Gastrocnemius medialis (tissue), 4 donors: ENCODE results near the gene SOCS7. TPM values are rescaled to one million over a fixed set of nuclear protein-coding genes. Genes with fewer than 3 reads are reported as not detected.

ENCODE experiments used
- ATAC-seq, 2 donors: fragments of 150-250 bp; one replicate each; pipeline ENCODE4 v1.9.1; 2016
- DNase-seq, 2 donors: peaks; one replicate each; pipeline ENCODE4 v3.0.0-alpha.2; 2019
- H3K27ac ChIP-seq, 4 donors: fragments of 200-600 bp; sonication (generic); 1 replicate in 1 of 4; 2 replicates in 3 of 4; pipeline ENCODE4 v1.5.1; 2016 to 2018; ENCODE audit warnings: mild to moderate bottlenecking in 2 of 4, moderate library complexity in 1 of 4
- H3K27me3 ChIP-seq, 3 donors: fragments of 200-600 bp; sonication (generic) in 2 of 3; 1 replicate in 1 of 3; 2 replicates in 2 of 3; pipeline versions ENCODE4 v1.5.1 to v1.6.0; 2016 to 2019; ENCODE audit warnings: mild to moderate bottlenecking in 1 of 3, moderate library complexity in 1 of 3
- H3K36me3 ChIP-seq, 2 donors: fragments of 200-600 bp; sonication (generic) in 1 of 2; one replicate each; pipeline ENCODE4 v1.5.1; 2017 to 2018
- H3K4me1 ChIP-seq, 2 donors: fragments of 200-600 bp; sonication (generic) in 1 of 2; one replicate each; pipeline ENCODE4 v1.5.1; 2016 to 2017; ENCODE audit warnings: mild to moderate bottlenecking in 2 of 2
- H3K4me3 ChIP-seq, 4 donors: fragments of 200-600 bp; sonication (generic) in 3 of 4; 1 replicate in 1 of 4; 2 replicates in 3 of 4; pipeline ENCODE4 v1.5.1; 2016 to 2019; ENCODE audit warnings: mild to moderate bottlenecking in 2 of 4
- H3K9me3 ChIP-seq, 3 donors: fragments of 200-600 bp; sonication (generic) in 2 of 3; 1 replicate in 1 of 3; 2 replicates in 2 of 3; pipeline ENCODE4 v1.5.1; 2016 to 2019
- POLR2A ChIP-seq, 2 donors: fragments of 450-650 bp; IDR thresholded peaks; one replicate each; pipeline ENCODE4 v1.6.1; 2017; ENCODE audit warnings: antibody characterized with exemption in 2 of 2, mild to moderate bottlenecking in 2 of 2, moderate library complexity in 2 of 2
- in situ Hi-C, 4 donors: fragments of 200-750 bp; cut with MboI; loops; one replicate each; pipeline versions ENCODE4 v1.15.0 to v1.8.0; 2017; ENCODE audit warnings: low sequenced_read_pairs in 4 of 4
- intact Hi-C: fragments of 100-400 bp; cut with DNase I; formaldehyde crosslinking; loops from one replicate; pipeline ENCODE4 v1.15.1; 2023; ENCODE audit warnings: low total_unique reads
- total RNA-seq, 4 donors: library from RNA; depleted of rRNA; stranded (reverse); fragments of >200 nt; gene quantifications; one replicate each; pipeline versions ENCODE4 v1.1.0 to v1.2.3, GENCODE V29; 2016
- TF ChIP-seq, protein P1 (sequence below), 5 experiments: fragments of 450-650 bp in 3 of 5; fragments of 200-600 bp in 2 of 5; sonication (generic) in 2 of 5; IDR thresholded peaks in 4 of 5; conservative IDR thresholded peaks in 1 of 5; 1 replicate in 4 of 5; 2 replicates in 1 of 5; pipeline ENCODE4 v1.5.1; 2016 to 2019; ENCODE audit warnings: antibody characterized with exemption in 5 of 5, mild to moderate bottlenecking in 3 of 5, moderate library complexity in 3 of 5

The SOCS7 gene
- total RNA-seq, 4 donors from 2014 or later: 16.3 to 19.9 (median 19.5) TPM

GRCh38 chr17:38418062-38418692, 66.5 kb downstream of the SOCS7 start:
- H3K27me3 ChIP-seq: peaks cover 9 to 13% (median 10%) of the 10 kb centered on the region in 3 donors
- H3K4me1 ChIP-seq: peaks cover 18 to 30% of the 10 kb centered on the region in 2 donors
- no peak overlapping the region for H3K4me3 ChIP-seq
- H3K27ac ChIP-seq: no peak overlapping the region
- no peak for TF ChIP-seq POLR2A (IDR thresholded peaks at IDR 0.05)
- TF ChIP-seq, protein P1, sequence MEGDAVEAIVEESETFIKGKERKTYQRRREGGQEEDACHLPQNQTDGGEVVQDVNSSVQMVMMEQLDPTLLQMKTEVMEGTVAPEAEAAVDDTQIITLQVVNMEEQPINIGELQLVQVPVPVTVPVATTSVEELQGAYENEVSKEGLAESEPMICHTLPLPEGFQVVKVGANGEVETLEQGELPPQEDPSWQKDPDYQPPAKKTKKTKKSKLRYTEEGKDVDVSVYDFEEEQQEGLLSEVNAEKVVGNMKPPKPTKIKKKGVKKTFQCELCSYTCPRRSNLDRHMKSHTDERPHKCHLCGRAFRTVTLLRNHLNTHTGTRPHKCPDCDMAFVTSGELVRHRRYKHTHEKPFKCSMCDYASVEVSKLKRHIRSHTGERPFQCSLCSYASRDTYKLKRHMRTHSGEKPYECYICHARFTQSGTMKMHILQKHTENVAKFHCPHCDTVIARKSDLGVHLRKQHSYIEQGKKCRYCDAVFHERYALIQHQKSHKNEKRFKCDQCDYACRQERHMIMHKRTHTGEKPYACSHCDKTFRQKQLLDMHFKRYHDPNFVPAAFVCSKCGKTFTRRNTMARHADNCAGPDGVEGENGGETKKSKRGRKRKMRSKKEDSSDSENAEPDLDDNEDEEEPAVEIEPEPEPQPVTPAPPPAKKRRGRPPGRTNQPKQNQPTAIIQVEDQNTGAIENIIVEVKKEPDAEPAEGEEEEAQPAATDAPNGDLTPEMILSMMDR (IDR thresholded peaks at IDR 0.05 in 4 of 5, conservative IDR thresholded peaks at IDR 0.05 in 1 of 5): no peak
- H3K36me3 ChIP-seq: no peaks in the 10 kb centered on the region
- in situ Hi-C loops (loop anchor here in 2 of 4 donors (5.0 kb wide), 2 partner anchors 71 to 76 kb away; partner anchors contain the start of gene GPR179 (in 1 of the 2)), intact Hi-C loops (no loop called here)
- no peaks in the 10 kb centered on the region for H3K9me3 ChIP-seq
- DNase-seq: no peak
- no peak for ATAC-seq

- DNase-seq (no peak), ATAC-seq (no peak)
- TF ChIP-seq, protein P1 (IDR thresholded peaks at IDR 0.05 in 4 of 5, conservative IDR thresholded peaks at IDR 0.05 in 1 of 5): no peak
- no peak for TF ChIP-seq POLR2A (IDR thresholded peaks at IDR 0.05)
- in situ Hi-C loops (loop anchor here in 2 of 4 donors (5.0 kb wide), 2 partner anchors 72 to 77 kb away; partner anchors contain the start of gene GPR179 (in 1 of the 2)), intact Hi-C loops (no loop called here)
- no peak overlapping the region for H3K27ac ChIP-seq
- peaks cover 18 to 30% of the 10 kb centered on the region in 2 donors for H3K4me1 ChIP-seq
- H3K9me3 ChIP-seq: no peaks in the 10 kb centered on the region
- H3K4me3 ChIP-seq: peak overlapping the region; percentile 17 to 37 (median 34)
- peaks cover 9 to 13% (median 10%) of the 10 kb centered on the region in 3 donors for H3K27me3 ChIP-seq
- no peaks in the 10 kb centered on the region for H3K36me3 ChIP-seq
Observed at GRCh38 chr17:38418693-38419507, 67.3 kb downstream of the SOCS7 start.

DNA sequence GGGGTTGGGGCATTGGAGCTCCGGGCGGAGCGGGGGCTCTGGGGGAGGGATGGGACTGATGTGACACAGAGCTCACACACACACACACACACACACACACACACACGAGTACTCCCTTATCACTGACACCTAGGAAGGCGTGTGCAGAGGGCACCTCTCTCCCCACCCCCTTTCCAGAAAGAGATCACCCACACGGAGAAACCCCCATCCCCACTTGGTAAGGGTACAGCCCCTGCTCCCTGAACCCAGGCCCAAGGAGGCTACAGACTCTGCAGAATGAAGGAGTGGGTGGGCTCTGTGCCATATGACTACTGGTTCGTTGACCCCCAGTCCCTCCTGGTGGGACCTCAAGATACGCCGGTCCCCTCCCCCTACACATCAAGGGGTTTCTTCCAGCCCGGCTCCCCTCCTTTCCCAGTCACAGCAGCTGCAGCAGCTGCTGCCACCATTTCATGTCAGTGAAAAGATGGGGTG, 67.9 kb downstream of the SOCS7 start:
- H3K4me1 ChIP-seq: peaks cover 18 to 29% of the 10 kb centered on the region in 2 donors
- H3K36me3 ChIP-seq: no peaks in the 10 kb centered on the region
- TF ChIP-seq, protein P1 (IDR thresholded peaks at IDR 0.05 in 4 of 5, conservative IDR thresholded peaks at IDR 0.05 in 1 of 5): no peak
- TF ChIP-seq POLR2A (IDR thresholded peaks at IDR 0.05): no peak
- in situ Hi-C loops: loop anchor here in 2 of 4 donors (5.0 kb wide), 2 partner anchors 72 to 77 kb away; partner anchors contain the start of gene GPR179 (in 1 of the 2)
- intact Hi-C loops: no loop called here
- no peak for DNase-seq
- no peaks in the 10 kb centered on the region for H3K9me3 ChIP-seq
- no peak overlapping the region for H3K27ac ChIP-seq
- peaks cover 9 to 13% (median 10%) of the 10 kb centered on the region in 3 donors for H3K27me3 ChIP-seq
- no peak for ATAC-seq
- H3K4me3 ChIP-seq: peak overlapping the region in 3 of 4 donors; percentile 34 to 37 (median 34)

GRCh38 chr17:38420518-38420917, 68.9 kb downstream of the SOCS7 start:
- Histone ChIP-seq H3K27ac (no peak overlapping the region), H3K9me3 (no peaks in the 10 kb centered on the region), H3K27me3 (peaks cover 9 to 13% (median 10%) of the 10 kb centered on the region in 3 donors), H3K36me3 (no peaks in the 10 kb centered on the region), H3K4me3 (no peak overlapping the region), H3K4me1 (peaks cover 14 to 19% of the 10 kb centered on the region in 2 donors)
- DNase-seq: no peak
- intact Hi-C loops: loop anchor here (10.0 kb wide), 1 partner anchor 254 kb away; the partner anchor contains the start of gene EPOP
- TF ChIP-seq, protein P1 (IDR thresholded peaks at IDR 0.05 in 4 of 5, conservative IDR thresholded peaks at IDR 0.05 in 1 of 5): no peak
- TF ChIP-seq POLR2A (IDR thresholded peaks at IDR 0.05): no peak
- no peak for ATAC-seq
- in situ Hi-C loops: no loop called here
